Endothelial cell of umbilical vein (primary cell): ENCODE results near the gene HSPG2. TPM values are rescaled to one million over a fixed set of nuclear protein-coding genes. Genes with fewer than 3 reads are reported as not detected.
A peak's percentile ranks its signal among the peaks of the same experiment; 100 is the strongest.

Experiments
- BruUV-seq: library from RNA; stranded (reverse); fragments of 400-500 nt; replicated peaks from 2 replicates; lab custom pipeline; 2021; lab: Mats Ljungman, UMichigan
- CTCF ChIA-PET: fragments of 300-600, 350-600 bp; sonication (Branson Sonifier 250); formaldehyde crosslinking; loops from one replicate; lab custom pipeline; 2021; ENCODE audit warnings: antibody characterized with exemption, inconsistent platforms; lab: Charles Lee
- POLR2A ChIA-PET: fragments of 300-600, 350-600 bp; sonication (Branson Sonifier 250); formaldehyde crosslinking; loops from one replicate; lab custom pipeline; 2021; ENCODE audit warnings: antibody characterized with exemption, inconsistent platforms; lab: Charles Lee
- DNase-seq: peaks from one replicate; pipeline ENCODE4 v3.0.0-alpha.2; 2011; ENCODE audit warnings: low read depth, low spot score
- FAIRE-seq: peaks from 2 replicates; lab custom pipeline; 2011; peaks lifted over from hg19 to GRCh38; lab: Jason Lieb, UNC
- H2AFZ ChIP-seq: 2 replicates; pipeline ENCODE4 v1.6.0; 2012; ENCODE audit warnings: low read depth, low read length, control low read depth, inconsistent platforms
- H3K27ac ChIP-seq: 2 replicates; pipeline ENCODE4 v1.5.1; 2011; ENCODE audit warnings: low read depth, mild to moderate bottlenecking, control low read depth, low read length, moderate library complexity; ENCODE audit not compliant: insufficient read depth
- H3K27me3 ChIP-seq, 2 experiments: 2 replicates each; pipeline versions ENCODE4 v1.6.0 to v1.6.1; 2011; ENCODE audit warnings: low read length in 2 of 2, mixed read lengths in 1 of 2; ENCODE audit not compliant: control insufficient read depth in 2 of 2, insufficient read depth in 2 of 2
- H3K36me3 ChIP-seq, 2 experiments: 2 replicates in 1 of 2; 3 replicates in 1 of 2; pipeline ENCODE4 v1.5.1; 2011; ENCODE audit warnings: low read length in 2 of 2, mild to moderate bottlenecking in 1 of 2, moderate library complexity in 1 of 2; ENCODE audit not compliant: control insufficient read depth in 2 of 2, insufficient read depth in 2 of 2; ENCODE audit errors: extremely low read depth in 1 of 2
- H3K4me1 ChIP-seq: 3 replicates; pipeline ENCODE4 v1.5.1; 2011; ENCODE audit warnings: mild to moderate bottlenecking, low read length; ENCODE audit not compliant: control insufficient read depth, insufficient read depth; ENCODE audit errors: extremely low read depth
- H3K4me2 ChIP-seq: 2 replicates; pipeline ENCODE4 v1.6.1; 2011; ENCODE audit warnings: low read length, control low read depth, mixed read lengths; ENCODE audit not compliant: insufficient read depth
- H3K4me3 ChIP-seq, 3 experiments: fragments of 200-600 bp in 1 of 3; sonication (generic), shearing (Covaris generic) in 1 of 3; replicated peaks in 1 of 3; 2 replicates each; pipeline ENCODE4 v1.5.1; 2011 to 2016; ENCODE audit warnings: control low read depth in 3 of 3, low read length in 3 of 3, mild to moderate bottlenecking in 2 of 3, inconsistent platforms in 1 of 3, low read depth in 1 of 3, moderate library complexity in 1 of 3; ENCODE audit not compliant: insufficient read depth in 1 of 3
- H3K79me2 ChIP-seq: 2 replicates; pipeline ENCODE4 v1.6.0; 2012; ENCODE audit warnings: low read length, inconsistent platforms; ENCODE audit not compliant: control insufficient read depth, insufficient read depth
- H3K9ac ChIP-seq: replicated peaks from 2 replicates; pipeline ENCODE3; 2011; ENCODE audit warnings: low read length, control low read depth; ENCODE audit not compliant: insufficient read depth; ENCODE audit errors: extremely low read depth
- H3K9me1 ChIP-seq: replicated peaks from 3 replicates; pipeline ENCODE4 v1.6.0; 2011; ENCODE audit warnings: mild to moderate bottlenecking, low read length; ENCODE audit not compliant: control insufficient read depth, insufficient read depth; ENCODE audit errors: extremely low read depth
- H3K9me3 ChIP-seq: replicated peaks from 2 replicates; pipeline ENCODE4 v1.5.1; 2012; ENCODE audit warnings: low read length, inconsistent platforms; ENCODE audit not compliant: control insufficient read depth, insufficient read depth
- H4K20me1 ChIP-seq: replicated peaks from 2 replicates; pipeline ENCODE3; 2011; ENCODE audit warnings: mild to moderate bottlenecking, low read length; ENCODE audit not compliant: control insufficient read depth, insufficient read depth; ENCODE audit errors: extremely low read depth
- FOS ChIP-seq: IDR thresholded peaks from 2 replicates; pipeline ENCODE4 v1.6.1; 2011; ENCODE audit warnings: mild to moderate bottlenecking, low read length, moderate library complexity, borderline replicate concordance; ENCODE audit not compliant: insufficient read depth
- JUN ChIP-seq: IDR thresholded peaks from 2 replicates; pipeline ENCODE4 v1.6.1; 2011; ENCODE audit warnings: borderline replicate concordance, low read depth; ENCODE audit not compliant: insufficient read length, insufficient read depth
- POLR2A ChIP-seq: IDR thresholded peaks from 2 replicates; pipeline ENCODE4 v1.6.1; 2012; ENCODE audit warnings: low read depth, mild to moderate bottlenecking, control low read depth, low read length
- POLR2AphosphoS5 ChIP-seq: IDR thresholded peaks from 2 replicates; pipeline ENCODE4 v1.6.1; 2012; ENCODE audit warnings: low read depth, mild to moderate bottlenecking, control low read depth, low read length, moderate library complexity; ENCODE audit not compliant: insufficient read depth
- dilution Hi-C: fragments of 300-500 bp; cut with MboI; formaldehyde crosslinking; loops from one replicate; pipeline ENCODE4 v1.15.0; 2019; ENCODE audit warnings: low sequenced_read_pairs; ENCODE audit not compliant: extremely low pct_ligation_motif_present
- intact Hi-C: fragments of 100-400 bp; cut with micrococcal nuclease; formaldehyde crosslinking; loops from one replicate; pipeline ENCODE4 v1.10.0; 2022
- polyA plus RNA-seq, 4 experiments: library from polyadenylated mRNA; depleted of rRNA in 3 of 4; stranded (reverse) in 3 of 4; unstranded in 1 of 4; fragments of >200 nt; gene quantifications; 2 replicates each; pipeline versions ENCODE4 v1.2.1 to v1.2.3, GENCODE V29; 2011 to 2012; ENCODE audit warnings: missing spikeins in 1 of 4
- total RNA-seq: library from RNA; stranded (reverse); gene quantifications from 2 replicates; pipeline ENCODE4 v1.2.3, GENCODE V29; 2021
- TF ChIP-seq, protein P1 (sequence below), 2 donors: IDR thresholded peaks; 1 replicate in 1 of 2; 2 replicates in 1 of 2; pipeline ENCODE4 v1.5.1; 2011; ENCODE audit warnings: low read length in 2 of 2, mild to moderate bottlenecking in 2 of 2, moderate library complexity in 2 of 2, control low read depth in 1 of 2, inconsistent platforms in 1 of 2, low read depth in 1 of 2; ENCODE audit not compliant: insufficient read depth in 1 of 2; ENCODE audit errors: extremely low read depth in 1 of 2
- TF ChIP-seq, protein P2 (sequence below): IDR thresholded peaks from 2 replicates; pipeline ENCODE4 v1.6.1; 2011; ENCODE audit not compliant: insufficient read depth, insufficient read length

HSPG2 gene
- total and polyA plus RNA-seq, 2 donors (not counting 3 experiments of a cell fraction or from before 2014, with no cell fraction given) = 734 to 3,499 TPM

DNA sequence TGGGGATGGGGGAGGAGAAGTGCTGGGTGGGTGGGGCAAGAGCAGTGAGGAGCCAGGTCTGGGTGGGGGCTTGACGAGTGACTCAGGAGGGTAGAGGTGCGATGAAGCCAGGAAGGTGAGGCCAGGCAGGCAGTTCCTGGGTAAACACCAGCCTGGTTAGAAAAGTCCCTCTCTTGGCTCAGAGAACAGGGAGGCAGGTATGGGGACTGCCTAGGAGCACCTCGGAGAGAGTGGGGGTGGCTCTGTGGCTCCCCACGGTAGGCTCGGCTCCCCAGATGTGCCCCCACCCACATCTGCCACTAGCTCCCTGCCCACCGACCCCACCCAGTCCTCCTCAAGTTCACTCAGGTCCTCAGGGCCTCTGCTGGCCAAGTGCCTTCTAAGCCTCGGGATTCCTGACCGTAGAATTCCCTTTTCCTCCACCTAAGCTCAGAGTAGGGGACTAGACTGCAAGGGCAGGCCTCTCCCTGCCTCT is 1.2 kb downstream of the HSPG2 start:
- Histone ChIP-seq H3K4me3 (peak overlapping the region; percentile 71 to 88 (median 81)), H3K4me2 (peak overlapping the region; percentile 80), H4K20me1 (no peaks in the 10 kb centered on the region), H3K36me3 (peaks cover 11 to 16% of the 10 kb centered on the region in 2 experiments), H3K27me3 (no peaks in the 10 kb centered on the region), H3K27ac (peak overlapping the region; percentile 81), H3K9me1 (no peaks in the 10 kb centered on the region), H2AFZ (no peak overlapping the region), H3K79me2 (peaks cover 63% of the 10 kb centered on the region), H3K9me3 (no peaks in the 10 kb centered on the region), H3K9ac (peak overlapping the region; percentile 94), H3K4me1 (peaks cover 61% of the 10 kb centered on the region)
- BruUV-seq = no TSS peak
- peak; percentile 87 for TF ChIP-seq POLR2AphosphoS5
- no peak for TF ChIP-seq JUN
- peak; percentile 98 for TF ChIP-seq POLR2A
- TF ChIP-seq FOS = no peak
- TF ChIP-seq, protein P1, sequence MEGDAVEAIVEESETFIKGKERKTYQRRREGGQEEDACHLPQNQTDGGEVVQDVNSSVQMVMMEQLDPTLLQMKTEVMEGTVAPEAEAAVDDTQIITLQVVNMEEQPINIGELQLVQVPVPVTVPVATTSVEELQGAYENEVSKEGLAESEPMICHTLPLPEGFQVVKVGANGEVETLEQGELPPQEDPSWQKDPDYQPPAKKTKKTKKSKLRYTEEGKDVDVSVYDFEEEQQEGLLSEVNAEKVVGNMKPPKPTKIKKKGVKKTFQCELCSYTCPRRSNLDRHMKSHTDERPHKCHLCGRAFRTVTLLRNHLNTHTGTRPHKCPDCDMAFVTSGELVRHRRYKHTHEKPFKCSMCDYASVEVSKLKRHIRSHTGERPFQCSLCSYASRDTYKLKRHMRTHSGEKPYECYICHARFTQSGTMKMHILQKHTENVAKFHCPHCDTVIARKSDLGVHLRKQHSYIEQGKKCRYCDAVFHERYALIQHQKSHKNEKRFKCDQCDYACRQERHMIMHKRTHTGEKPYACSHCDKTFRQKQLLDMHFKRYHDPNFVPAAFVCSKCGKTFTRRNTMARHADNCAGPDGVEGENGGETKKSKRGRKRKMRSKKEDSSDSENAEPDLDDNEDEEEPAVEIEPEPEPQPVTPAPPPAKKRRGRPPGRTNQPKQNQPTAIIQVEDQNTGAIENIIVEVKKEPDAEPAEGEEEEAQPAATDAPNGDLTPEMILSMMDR (IDR thresholded peaks at IDR 0.05; ENCODE audit: extremely low read depth in 1 of 2, insufficient read depth in 1 of 2, low read depth in 1 of 2, low read length in 2 of 2) = no peak
- TF ChIP-seq, protein P2, sequence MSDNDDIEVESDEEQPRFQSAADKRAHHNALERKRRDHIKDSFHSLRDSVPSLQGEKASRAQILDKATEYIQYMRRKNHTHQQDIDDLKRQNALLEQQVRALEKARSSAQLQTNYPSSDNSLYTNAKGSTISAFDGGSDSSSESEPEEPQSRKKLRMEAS = no peak
- POLR2A ChIA-PET = interaction anchor here (0.6 to 1.6 kb wide), 4 partner anchors 9 to 19 kb away, joined by 3 to 6 read pairs (median 4); no protein-coding TSS in a partner anchor
- CTCF ChIA-PET = interaction anchor here (1.0 to 10.8 kb wide), 4 partner anchors 11 to 35 kb away, joined by 3 to 95 read pairs (median 4); no protein-coding TSS in a partner anchor
- DNase-seq (peak; percentile 44), FAIRE-seq (peak; percentile 21)
- dilution Hi-C loops (no loop called here), intact Hi-C loops (loop anchor here (5.0 kb wide), 1 partner anchor 154 kb away; the partner anchor contains the start of gene USP48)
